Mucosa of gallbladder (tissue), 1 donor: Measurements from ENCODE around the gene CHMP2A. TPM values are rescaled to one million over a fixed set of nuclear protein-coding genes. Genes with fewer than 3 reads are reported as not detected.
A peak's percentile ranks its signal among the peaks of the same experiment; 100 is the strongest.
"Not testable (repeated sequence)": the region's sequence is repeated elsewhere in the genome, so short reads cannot be mapped to it uniquely, and the experiment has no call there.

Experiments used
- DNase-seq: peaks from one replicate; pipeline ENCODE4 v3.0.0-alpha.2; 2020; ENCODE audit warnings: low spot score
- total RNA-seq: library from RNA; stranded (reverse); gene quantifications from one replicate; pipeline ENCODE4 v1.2.1, GENCODE V29; 2021
- donor health status: DM: no; HTN: no; CAD: no.

CHMP2A gene
- total RNA-seq, 1 donor from 2014 or later: 154 TPM

DNA sequence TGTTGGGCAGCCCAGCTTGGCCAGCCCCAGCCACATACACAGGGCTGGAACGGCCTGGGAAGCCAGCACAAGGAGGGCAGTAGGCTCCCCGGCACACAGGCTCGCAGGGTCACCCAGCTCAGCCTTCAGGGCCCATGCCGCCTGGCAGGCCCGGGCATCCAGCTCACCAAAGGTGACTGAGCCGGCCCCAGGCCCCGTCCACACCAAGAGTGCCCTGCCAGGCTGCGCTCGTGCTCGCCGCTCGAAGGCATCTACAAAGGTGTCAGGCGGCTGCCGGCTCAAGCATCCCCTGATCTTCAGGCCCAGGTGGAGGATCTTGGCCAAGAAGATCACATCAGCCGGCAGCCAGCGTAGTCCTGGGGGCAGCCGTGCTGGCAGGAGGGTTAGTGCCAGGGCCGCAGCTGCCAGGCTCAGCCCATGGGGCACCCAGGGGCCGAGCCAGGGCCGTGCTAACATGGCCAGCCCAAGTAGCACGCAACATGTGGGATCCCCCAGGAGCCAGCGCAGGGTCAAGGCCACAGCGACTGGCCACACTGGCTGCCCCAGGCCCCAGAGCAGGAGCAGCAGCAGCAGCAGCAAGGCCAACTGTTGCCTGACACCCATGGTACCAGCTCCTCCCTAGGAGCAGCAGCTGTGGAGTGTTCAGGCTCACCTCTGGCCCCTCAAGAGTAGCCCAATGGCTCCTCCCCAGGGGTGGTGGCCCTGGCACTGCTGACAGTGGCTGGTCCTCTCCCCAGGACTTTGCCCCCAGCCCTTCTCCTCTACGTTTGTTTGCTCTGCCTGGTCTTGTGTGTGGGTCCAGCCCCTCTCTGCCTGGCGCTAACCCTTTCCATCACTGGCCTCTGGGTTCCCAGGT lies 43.3 kb downstream of the CHMP2A start, which contains the start of gene SLC27A5:
Gene SLC27A5 (minus strand): TSS at position 640 of the 856 bp plus-strand sequence. CDS start 37 bp downstream, at position 603.
- peak; percentile 61 for DNase-seq

DNA sequence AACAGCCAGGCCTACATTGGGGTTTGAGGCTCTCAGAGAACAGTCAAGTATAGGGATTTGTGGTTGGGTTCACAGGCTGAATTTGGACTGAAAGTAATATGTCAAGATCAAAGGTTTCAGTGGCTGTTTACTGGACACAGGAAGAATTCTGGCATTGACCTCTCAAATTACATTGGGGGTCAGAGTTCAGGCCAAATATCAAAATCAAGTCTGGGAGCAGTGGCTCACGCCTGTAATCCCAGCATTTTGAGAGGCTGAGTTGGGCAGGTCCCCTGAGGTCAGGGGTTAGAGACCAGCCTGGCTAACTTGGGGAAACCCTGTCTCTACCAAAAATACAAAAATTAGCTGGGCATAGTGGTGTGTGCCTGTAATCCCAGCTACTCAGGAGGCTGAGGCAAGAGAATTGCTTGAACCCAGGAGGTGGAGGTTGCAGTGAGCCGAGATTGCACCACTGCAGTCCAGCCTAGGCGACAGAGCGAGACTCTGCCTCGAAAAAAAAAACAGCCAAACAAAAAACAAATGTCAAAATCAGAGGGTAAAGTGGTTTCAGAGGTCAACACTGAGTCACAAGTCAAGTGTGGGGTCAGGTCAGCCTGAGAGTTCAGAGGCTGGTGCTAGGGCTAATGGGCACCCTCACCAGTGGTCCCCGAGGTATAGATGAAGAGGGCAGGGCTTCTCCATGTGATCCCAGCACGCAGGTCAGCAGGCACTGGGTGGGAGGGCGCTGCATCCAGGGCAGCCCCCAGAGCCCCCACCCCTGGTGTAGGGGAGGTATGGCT lies 44.6 kb downstream of the CHMP2A start:
- no peak for DNase-seq

DNA sequence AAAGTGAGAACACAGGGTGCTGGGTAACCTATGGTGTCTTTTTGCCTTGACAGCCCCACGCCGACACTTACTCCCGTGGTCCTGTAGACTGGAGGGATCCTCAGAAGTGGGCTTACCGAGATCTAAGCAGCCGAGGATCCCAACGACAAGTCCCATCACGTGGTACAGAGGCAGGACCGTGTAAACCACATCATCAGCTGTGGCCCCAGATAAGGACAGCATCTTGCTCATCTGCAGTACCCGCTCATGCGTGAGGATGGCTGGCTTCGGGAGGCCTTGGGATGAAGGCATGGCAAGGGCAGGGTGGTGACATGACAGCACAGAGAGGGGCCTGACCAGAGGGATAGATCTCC lies 45.2 kb downstream of the CHMP2A start:
- no peak for DNase-seq

DNA sequence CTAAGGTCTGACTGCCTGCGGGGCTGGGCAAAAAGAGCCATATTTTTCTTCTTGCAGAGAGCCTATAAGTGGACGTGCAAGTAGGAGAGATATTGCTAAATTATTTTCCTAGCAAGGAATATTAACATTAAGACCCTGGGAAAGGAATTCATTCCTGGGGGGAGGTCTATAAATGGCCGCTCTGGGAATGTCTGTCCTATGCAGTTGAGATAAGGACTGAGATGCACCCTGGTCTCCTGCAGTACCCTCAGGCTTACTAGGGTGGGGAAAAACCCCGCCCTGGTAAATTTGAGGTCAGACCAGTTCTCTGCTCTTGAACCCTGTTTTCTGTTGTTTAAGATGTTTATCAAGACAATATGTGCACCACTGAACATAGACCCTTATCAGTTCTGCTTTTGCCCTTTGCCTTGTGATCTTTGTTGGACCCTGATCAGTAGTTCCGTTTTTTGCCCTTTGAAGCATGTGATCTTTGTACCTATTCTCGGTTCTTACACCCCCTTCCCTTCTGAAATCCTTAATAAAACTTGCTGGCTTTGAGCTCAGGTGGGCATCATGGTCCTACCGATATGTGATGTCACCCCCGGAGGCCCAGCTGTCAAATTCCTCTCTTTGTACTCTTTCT lies 47.2 kb downstream of the CHMP2A start:
- not testable (repeated sequence) for DNase-seq

Other genes starting within 250 kb of the CHMP2A start
- 32.2 TPM for gene ERVK3-1, start 249.7 kb downstream of the CHMP2A start, total RNA-seq
- 4.7 TPM for gene ZSCAN22, start 228.1 kb downstream of the CHMP2A start, total RNA-seq
- 8.1 TPM for gene A1BG, start 201.6 kb downstream of the CHMP2A start, total RNA-seq
- gene ZNF497, start 192.4 kb downstream of the CHMP2A start, total RNA-seq: 3.5 TPM
- gene ZNF837, start 174.1 kb downstream of the CHMP2A start, total RNA-seq: 2.9 TPM
- 614 TPM for gene RPS5, start 167.8 kb downstream of the CHMP2A start, total RNA-seq
- gene RNF225, start 159.4 kb downstream of the CHMP2A start, total RNA-seq: not detected
- gene ZNF584, start 146.5 kb downstream of the CHMP2A start, total RNA-seq: 13.9 TPM
- 12.1 TPM for gene ZNF132, start 115.0 kb downstream of the CHMP2A start, total RNA-seq
- 7.8 TPM for gene ZNF324B, start 103.5 kb downstream of the CHMP2A start, total RNA-seq
- gene ZNF324, start 88.0 kb downstream of the CHMP2A start, total RNA-seq: 16.4 TPM
- gene ZNF446, start 78.8 kb downstream of the CHMP2A start, total RNA-seq: 19.4 TPM
- gene SLC27A5, start 43.1 kb downstream of the CHMP2A start, total RNA-seq: 7.9 TPM
- 22.8 TPM for gene ZBTB45, start 35.3 kb downstream of the CHMP2A start, total RNA-seq
- gene TRIM28, start 11.0 kb downstream of the CHMP2A start, total RNA-seq: 286 TPM
- 64.0 TPM for gene UBE2M, start 3.5 kb upstream of the CHMP2A start, total RNA-seq
- 67.6 TPM for gene MZF1, start 18.2 kb upstream of the CHMP2A start, total RNA-seq